SK-N-SH (cell line): Measurements from ENCODE around the gene HINFP. TPM values are rescaled to one million over a fixed set of nuclear protein-coding genes. Genes with fewer than 3 reads are reported as not detected.

ENCODE experiments used
- CTCF ChIA-PET: fragments of 300-600, 350-600 bp; formaldehyde crosslinking; extraction: SDS; loops from one replicate; lab custom pipeline; 2021; lab: Yijun Ruan, JAX
- POLR2A ChIA-PET: fragments of 350-600 bp; sonication (Branson Sonifier 250); formaldehyde crosslinking; extraction: SDS; loops from one replicate; lab custom pipeline; 2020; ENCODE audit warnings: antibody characterized with exemption, inconsistent platforms; lab: Yijun Ruan, JAX
- DNase-seq: peaks from one replicate; pipeline ENCODE4 v3.0.0; 2012
- H2AFZ ChIP-seq: fragments of 200-600 bp; sonication (generic); 2 replicates; pipeline ENCODE4 v1.8.1; 2016; ENCODE audit warnings: antibody characterized with exemption, mild to moderate bottlenecking, low read depth
- H3F3A ChIP-seq: fragments of 200-600 bp; sonication (generic); replicated peaks from 2 replicates; pipeline ENCODE3; 2016; ENCODE audit warnings: antibody characterized with exemption, mild to moderate bottlenecking; ENCODE audit not compliant: insufficient read depth
- H3K27ac ChIP-seq, 2 experiments: fragments of 200-500 bp in 1 of 2; fragments of 200-600 bp in 1 of 2; sonication (Bioruptor generic) in 1 of 2; sonication (generic), shearing (Covaris generic) in 1 of 2; 2 replicates each; pipeline versions ENCODE4 v1.5.1 to v1.6.1; 2014 to 2016; ENCODE audit warnings: low read depth in 2 of 2, inconsistent platforms in 1 of 2, low read length in 1 of 2, mild to moderate bottlenecking in 1 of 2, mixed read lengths in 1 of 2
- H3K27me3 ChIP-seq: fragments of 200-600 bp; sonication (generic), shearing (Covaris generic); 2 replicates; pipeline ENCODE4 v1.6.1; 2016; ENCODE audit warnings: mixed run types; ENCODE audit not compliant: insufficient read depth
- H3K36me3 ChIP-seq, 2 experiments: fragments of 200-500 bp in 1 of 2; fragments of 200-600 bp in 1 of 2; sonication (Bioruptor generic) in 1 of 2; sonication (generic) in 1 of 2; replicated peaks in 1 of 2; 2 replicates each; pipeline versions ENCODE3 to v1.5.1; 2014 to 2016; ENCODE audit warnings: low read length in 1 of 2, mild to moderate bottlenecking in 1 of 2; ENCODE audit not compliant: insufficient read depth in 2 of 2, control insufficient read depth in 1 of 2
- H3K4me1 ChIP-seq, 2 experiments: fragments of 200-500 bp in 1 of 2; fragments of 200-600 bp in 1 of 2; sonication (Bioruptor generic) in 1 of 2; sonication (generic), shearing (Covaris generic) in 1 of 2; 2 replicates each; pipeline versions ENCODE4 v1.5.1 to v1.6.1; 2014 to 2016; ENCODE audit warnings: low read depth in 1 of 2, low read length in 1 of 2, mixed run types in 1 of 2; ENCODE audit not compliant: insufficient read depth in 2 of 2, control insufficient read depth in 1 of 2
- H3K4me2 ChIP-seq: fragments of 200-600 bp; sonication (generic), shearing (Covaris generic); 2 replicates; pipeline ENCODE4 v1.6.1; 2017; ENCODE audit warnings: mixed run types
- H3K4me3 ChIP-seq, 2 experiments: fragments of 200-500 bp in 1 of 2; fragments of 200-600 bp in 1 of 2; sonication (Bioruptor generic) in 1 of 2; sonication (generic), shearing (Covaris generic) in 1 of 2; 2 replicates each; pipeline versions ENCODE4 v1.5.1 to v1.8.1; 2014 to 2016; ENCODE audit warnings: low read depth in 2 of 2, inconsistent platforms in 1 of 2, low read length in 1 of 2, mild to moderate bottlenecking in 1 of 2, mixed read lengths in 1 of 2, moderate library complexity in 1 of 2
- H3K79me2 ChIP-seq: fragments of 200-600 bp; sonication (generic); 2 replicates; pipeline ENCODE4 v1.8.1; 2017; ENCODE audit warnings: mild to moderate bottlenecking; ENCODE audit not compliant: insufficient read depth
- H3K9ac ChIP-seq: fragments of 200-600 bp; sonication (generic); 2 replicates; pipeline ENCODE4 v1.6.1; 2017; ENCODE audit warnings: mixed run types
- H3K9me2 ChIP-seq: fragments of 200-600 bp; sonication (generic); 2 replicates; pipeline ENCODE4 v1.6.1; 2017; ENCODE audit warnings: mixed run types
- H3K9me3 ChIP-seq: fragments of 200-600 bp; sonication (generic); 2 replicates; pipeline ENCODE4 v1.6.1; 2017; ENCODE audit warnings: mixed run types, mild to moderate bottlenecking, moderate library complexity
- H4K20me1 ChIP-seq: fragments of 200-600 bp; sonication (generic); 2 replicates; pipeline ENCODE4 v1.6.1; 2017; ENCODE audit warnings: mild to moderate bottlenecking, mixed run types; ENCODE audit not compliant: insufficient read depth
- CHD2 ChIP-seq: fragments of 150-350 bp; IDR thresholded peaks from 2 replicates; pipeline ENCODE4 v1.6.1; 2018; ENCODE audit warnings: low read length; ENCODE audit not compliant: partially characterized antibody
- EP300 ChIP-seq, 2 experiments: IDR thresholded peaks; 2 replicates each; pipeline versions ENCODE4 v1.4.0 to v1.6.1; 2012; ENCODE audit warnings: borderline replicate concordance in 1 of 2, low read depth in 1 of 2, low read length in 1 of 2
- FOSL2 ChIP-seq: IDR thresholded peaks from 2 replicates; pipeline ENCODE4 v1.4.0; 2012; ENCODE audit warnings: low read depth, mild to moderate bottlenecking, moderate library complexity, borderline replicate concordance
- GATA2 ChIP-seq: sonication (generic); formaldehyde crosslinking; IDR thresholded peaks from 2 replicates; pipeline ENCODE4 v1.5.0; 2020; ENCODE audit warnings: mild to moderate bottlenecking, missing genetic modification reagents
- IRF3 ChIP-seq: fragments of 150-350 bp; IDR thresholded peaks from 2 replicates; pipeline ENCODE4 v1.6.1; 2016; ENCODE audit warnings: mild to moderate bottlenecking, low read depth, low read length
- JUND ChIP-seq: IDR thresholded peaks from 2 replicates; pipeline ENCODE4 v1.4.0; 2012
- MAX ChIP-seq: IDR thresholded peaks from 2 replicates; pipeline ENCODE4 v1.4.0; 2012; ENCODE audit warnings: low read depth
- MEF2A ChIP-seq: IDR thresholded peaks from 2 replicates; pipeline ENCODE4 v1.4.0; 2012; ENCODE audit warnings: low read depth, borderline replicate concordance
- PBX3 ChIP-seq: IDR thresholded peaks from 2 replicates; pipeline ENCODE4; 2012
- POLR2AphosphoS5 ChIP-seq: IDR thresholded peaks from 2 replicates; pipeline ENCODE4 v1.6.1; 2012; ENCODE audit warnings: low read depth, low read length
- RCOR1 ChIP-seq: fragments of 150-350 bp; IDR thresholded peaks from 2 replicates; pipeline ENCODE4 v1.6.1; 2017; ENCODE audit warnings: antibody characterized with exemption, low read length
- RFX5 ChIP-seq: IDR thresholded peaks from 2 replicates; pipeline ENCODE4 v1.6.1; 2012; ENCODE audit warnings: mild to moderate bottlenecking, improper control_type of control experiment, low read length
- SMC3 ChIP-seq: IDR thresholded peaks from 2 replicates; pipeline ENCODE4 v1.6.1; 2012; ENCODE audit warnings: low read depth, low read length, improper control_type of control experiment
- TCF12 ChIP-seq: IDR thresholded peaks from 2 replicates; pipeline ENCODE4 v1.4.0; 2012
- USF1 ChIP-seq: IDR thresholded peaks from 2 replicates; pipeline ENCODE4 v1.4.0; 2012; ENCODE audit warnings: low read depth, borderline replicate concordance
- WGBS: methylation state at CpG from one replicate; pipeline ENCODE4 v1.1.6; 2017; ENCODE audit warnings: low lambda C conversion rate; 5-methylcytosine and 5-hydroxymethylcytosine counted together
- polyA plus RNA-seq, 3 experiments: library from polyadenylated mRNA; depleted of rRNA; stranded (reverse); fragments of >200 nt; gene quantifications; 2 replicates each; pipeline ENCODE4 v1.2.3, GENCODE V29; 2012

Gene HINFP
- polyA plus RNA-seq, 1 of the 3 experiments (the other 2 are of a cell fraction): 21.8 TPM

- TF ChIP-seq IRF3 (no peak), SMC3 (no peak), MAX (no peak), GATA2 (CRISPR knock-in tag) (no peak)
These were observed 52.1 kb downstream of the HINFP start (continued) for GRCh38 chr11:119173453-119173852.

GRCh38 chr11:119175493-119176077 lies 54.2 kb downstream of the HINFP start:
- TF ChIP-seq PBX3: peak; percentile 44
- no peak for TF ChIP-seq USF1
- TF ChIP-seq JUND: peak; percentile 68
- no peak for TF ChIP-seq CHD2
- TF ChIP-seq TCF12: peak; percentile 37; the same call in 1 of the 2 replicates
- no peak for TF ChIP-seq POLR2AphosphoS5
- peak in 1 of 2 experiments; percentile 23; a peak in 1 of 4 replicates for TF ChIP-seq EP300 (IDR thresholded peaks at IDR 0.05; ENCODE audit: borderline replicate concordance in 1 of 2, low read depth in 1 of 2, low read length in 1 of 2)
- no peak for TF ChIP-seq GATA2 (CRISPR knock-in tag)
- TF ChIP-seq RCOR1: peak; percentile 43; the same call in 1 of the 2 replicates
- TF ChIP-seq IRF3: no peak
- TF ChIP-seq MEF2A: no peak
- peak; percentile 78 for TF ChIP-seq FOSL2
- TF ChIP-seq RFX5: no peak
- TF ChIP-seq, all 33 proteins: peak for 6
- ChIA-PET POLR2A (no interaction called here), CTCF (interaction anchor here (1.4 to 3.5 kb wide), 2 partner anchors 14 to 21 kb away, joined by 5 to 12 read pairs; no protein-coding TSS in a partner anchor)

More at GRCh38 chr11:119175493-119176077, 54.2 kb downstream of the HINFP start:
- Histone ChIP-seq H3K9ac (no peak overlapping the region), H3K27ac (peak overlapping the region; percentile 36 to 78; a peak in 3 of 4 replicates), H3K9me2 (no peaks in the 10 kb centered on the region), H3K79me2 (no peaks in the 10 kb centered on the region), H3K27me3 (no peaks in the 10 kb centered on the region), H3K4me2 (peak overlapping the region; percentile 35; the same call in 1 of the 2 replicates), H3K9me3 (no peaks in the 10 kb centered on the region), H4K20me1 (no peaks in the 10 kb centered on the region), H3K4me1 (peaks cover 10 to 14% of the 10 kb centered on the region in 2 experiments; a peak in 2 of 4 replicates), H3K36me3 (peaks cover 9 to 21% of the 10 kb centered on the region in 2 experiments), H2AFZ (peak overlapping the region; percentile 22; the same call in 1 of the 2 replicates), H3K4me3 (no peak overlapping the region), H3F3A (no peaks in the 10 kb centered on the region)
- 44% methylated on average over 6 of the region's 6 CpGs for WGBS
- peak; percentile 70 for DNase-seq
